SK-N-SH (cell line): Measurements from ENCODE around the gene EHD2. TPM values are rescaled to one million over a fixed set of nuclear protein-coding genes. Genes with fewer than 3 reads are reported as not detected.

Experiments used
- CTCF ChIA-PET: fragments of 300-600, 350-600 bp; formaldehyde crosslinking; extraction: SDS; loops from one replicate; lab custom pipeline; 2021; lab: Yijun Ruan, JAX
- POLR2A ChIA-PET: fragments of 350-600 bp; sonication (Branson Sonifier 250); formaldehyde crosslinking; extraction: SDS; loops from one replicate; lab custom pipeline; 2020; ENCODE audit warnings: antibody characterized with exemption, inconsistent platforms; lab: Yijun Ruan, JAX
- DNase-seq: peaks from one replicate; pipeline ENCODE4 v3.0.0; 2012
- H2AFZ ChIP-seq: fragments of 200-600 bp; sonication (generic); 2 replicates; pipeline ENCODE4 v1.8.1; 2016; ENCODE audit warnings: antibody characterized with exemption, mild to moderate bottlenecking, low read depth
- H3F3A ChIP-seq: fragments of 200-600 bp; sonication (generic); replicated peaks from 2 replicates; pipeline ENCODE3; 2016; ENCODE audit warnings: antibody characterized with exemption, mild to moderate bottlenecking; ENCODE audit not compliant: insufficient read depth
- H3K27ac ChIP-seq, 2 experiments: fragments of 200-500 bp in 1 of 2; fragments of 200-600 bp in 1 of 2; sonication (Bioruptor generic) in 1 of 2; sonication (generic), shearing (Covaris generic) in 1 of 2; 2 replicates each; pipeline versions ENCODE4 v1.5.1 to v1.6.1; 2014 to 2016; ENCODE audit warnings: low read depth in 2 of 2, inconsistent platforms in 1 of 2, low read length in 1 of 2, mild to moderate bottlenecking in 1 of 2, mixed read lengths in 1 of 2
- H3K27me3 ChIP-seq: fragments of 200-600 bp; sonication (generic), shearing (Covaris generic); 2 replicates; pipeline ENCODE4 v1.6.1; 2016; ENCODE audit warnings: mixed run types; ENCODE audit not compliant: insufficient read depth
- H3K36me3 ChIP-seq, 2 experiments: fragments of 200-500 bp in 1 of 2; fragments of 200-600 bp in 1 of 2; sonication (Bioruptor generic) in 1 of 2; sonication (generic) in 1 of 2; replicated peaks in 1 of 2; 2 replicates each; pipeline versions ENCODE3 to v1.5.1; 2014 to 2016; ENCODE audit warnings: low read length in 1 of 2, mild to moderate bottlenecking in 1 of 2; ENCODE audit not compliant: insufficient read depth in 2 of 2, control insufficient read depth in 1 of 2
- H3K4me1 ChIP-seq, 2 experiments: fragments of 200-500 bp in 1 of 2; fragments of 200-600 bp in 1 of 2; sonication (Bioruptor generic) in 1 of 2; sonication (generic), shearing (Covaris generic) in 1 of 2; 2 replicates each; pipeline versions ENCODE4 v1.5.1 to v1.6.1; 2014 to 2016; ENCODE audit warnings: low read depth in 1 of 2, low read length in 1 of 2, mixed run types in 1 of 2; ENCODE audit not compliant: insufficient read depth in 2 of 2, control insufficient read depth in 1 of 2
- H3K4me2 ChIP-seq: fragments of 200-600 bp; sonication (generic), shearing (Covaris generic); 2 replicates; pipeline ENCODE4 v1.6.1; 2017; ENCODE audit warnings: mixed run types
- H3K4me3 ChIP-seq, 2 experiments: fragments of 200-500 bp in 1 of 2; fragments of 200-600 bp in 1 of 2; sonication (Bioruptor generic) in 1 of 2; sonication (generic), shearing (Covaris generic) in 1 of 2; 2 replicates each; pipeline versions ENCODE4 v1.5.1 to v1.8.1; 2014 to 2016; ENCODE audit warnings: low read depth in 2 of 2, inconsistent platforms in 1 of 2, low read length in 1 of 2, mild to moderate bottlenecking in 1 of 2, mixed read lengths in 1 of 2, moderate library complexity in 1 of 2
- H3K79me2 ChIP-seq: fragments of 200-600 bp; sonication (generic); 2 replicates; pipeline ENCODE4 v1.8.1; 2017; ENCODE audit warnings: mild to moderate bottlenecking; ENCODE audit not compliant: insufficient read depth
- H3K9ac ChIP-seq: fragments of 200-600 bp; sonication (generic); 2 replicates; pipeline ENCODE4 v1.6.1; 2017; ENCODE audit warnings: mixed run types
- H3K9me2 ChIP-seq: fragments of 200-600 bp; sonication (generic); 2 replicates; pipeline ENCODE4 v1.6.1; 2017; ENCODE audit warnings: mixed run types
- H3K9me3 ChIP-seq: fragments of 200-600 bp; sonication (generic); 2 replicates; pipeline ENCODE4 v1.6.1; 2017; ENCODE audit warnings: mixed run types, mild to moderate bottlenecking, moderate library complexity
- H4K20me1 ChIP-seq: fragments of 200-600 bp; sonication (generic); 2 replicates; pipeline ENCODE4 v1.6.1; 2017; ENCODE audit warnings: mild to moderate bottlenecking, mixed run types; ENCODE audit not compliant: insufficient read depth
- EZH2phosphoT487 ChIP-seq: fragments of 200-600 bp; sonication (generic); IDR thresholded peaks from 2 replicates; pipeline ENCODE4 v1.6.1; 2017; ENCODE audit warnings: low read depth, mixed run types, mild to moderate bottlenecking, antibody characterized with exemption, moderate library complexity, borderline replicate concordance
- FOSL2 ChIP-seq: IDR thresholded peaks from 2 replicates; pipeline ENCODE4 v1.4.0; 2012; ENCODE audit warnings: low read depth, mild to moderate bottlenecking, moderate library complexity, borderline replicate concordance
- FOXJ3 ChIP-seq: sonication (generic); formaldehyde crosslinking; IDR thresholded peaks from 2 replicates; pipeline ENCODE4 v1.5.1; 2020; ENCODE audit warnings: mild to moderate bottlenecking, missing genetic modification reagents
- FOXM1 ChIP-seq: IDR thresholded peaks from 2 replicates; pipeline ENCODE4 v1.4.0; 2012; ENCODE audit warnings: low read depth, mild to moderate bottlenecking
- JUND ChIP-seq: IDR thresholded peaks from 2 replicates; pipeline ENCODE4 v1.4.0; 2012
- NFIC ChIP-seq: IDR thresholded peaks from 2 replicates; pipeline ENCODE4 v1.4.0; 2012; ENCODE audit warnings: borderline replicate concordance
- NRF1 ChIP-seq: IDR thresholded peaks from 2 replicates; pipeline ENCODE4 v1.6.1; 2012; ENCODE audit warnings: low read depth, mild to moderate bottlenecking, low read length
- POLR2AphosphoS5 ChIP-seq: IDR thresholded peaks from 2 replicates; pipeline ENCODE4 v1.6.1; 2012; ENCODE audit warnings: low read depth, low read length
- RCOR1 ChIP-seq: fragments of 150-350 bp; IDR thresholded peaks from 2 replicates; pipeline ENCODE4 v1.6.1; 2017; ENCODE audit warnings: antibody characterized with exemption, low read length
- SIN3A ChIP-seq: IDR thresholded peaks from 2 replicates; pipeline ENCODE4 v1.6.1; 2012; ENCODE audit warnings: low read depth, mild to moderate bottlenecking, low read length, moderate library complexity, borderline replicate concordance
- WGBS: methylation state at CpG from one replicate; pipeline ENCODE4 v1.1.6; 2017; ENCODE audit warnings: low lambda C conversion rate; 5-methylcytosine and 5-hydroxymethylcytosine counted together
- polyA plus RNA-seq, 3 experiments: library from polyadenylated mRNA; depleted of rRNA; stranded (reverse); fragments of >200 nt; gene quantifications; 2 replicates each; pipeline ENCODE4 v1.2.3, GENCODE V29; 2012
- TF ChIP-seq, protein P1 (sequence below): IDR thresholded peaks from 2 replicates; pipeline ENCODE4; 2012
- TF ChIP-seq, protein P2 (sequence below): fragments of 150-350 bp; IDR thresholded peaks from 2 replicates; pipeline ENCODE4 v1.6.1; 2016; ENCODE audit warnings: mild to moderate bottlenecking, low read depth, low read length
- TF ChIP-seq, protein P3 (sequence below): IDR thresholded peaks from 2 replicates; pipeline ENCODE4 v1.4.0; 2012; ENCODE audit warnings: low read depth
- TF ChIP-seq, protein P4 (sequence below): fragments of 150-350 bp; IDR thresholded peaks from 2 replicates; pipeline ENCODE4 v1.6.1; 2017; ENCODE audit warnings: antibody characterized with exemption, low read length, low read depth, borderline replicate concordance

The EHD2 gene
- polyA plus RNA-seq, 1 of the 3 experiments (the other 2 are of a cell fraction), result 55.5 TPM

DNA sequence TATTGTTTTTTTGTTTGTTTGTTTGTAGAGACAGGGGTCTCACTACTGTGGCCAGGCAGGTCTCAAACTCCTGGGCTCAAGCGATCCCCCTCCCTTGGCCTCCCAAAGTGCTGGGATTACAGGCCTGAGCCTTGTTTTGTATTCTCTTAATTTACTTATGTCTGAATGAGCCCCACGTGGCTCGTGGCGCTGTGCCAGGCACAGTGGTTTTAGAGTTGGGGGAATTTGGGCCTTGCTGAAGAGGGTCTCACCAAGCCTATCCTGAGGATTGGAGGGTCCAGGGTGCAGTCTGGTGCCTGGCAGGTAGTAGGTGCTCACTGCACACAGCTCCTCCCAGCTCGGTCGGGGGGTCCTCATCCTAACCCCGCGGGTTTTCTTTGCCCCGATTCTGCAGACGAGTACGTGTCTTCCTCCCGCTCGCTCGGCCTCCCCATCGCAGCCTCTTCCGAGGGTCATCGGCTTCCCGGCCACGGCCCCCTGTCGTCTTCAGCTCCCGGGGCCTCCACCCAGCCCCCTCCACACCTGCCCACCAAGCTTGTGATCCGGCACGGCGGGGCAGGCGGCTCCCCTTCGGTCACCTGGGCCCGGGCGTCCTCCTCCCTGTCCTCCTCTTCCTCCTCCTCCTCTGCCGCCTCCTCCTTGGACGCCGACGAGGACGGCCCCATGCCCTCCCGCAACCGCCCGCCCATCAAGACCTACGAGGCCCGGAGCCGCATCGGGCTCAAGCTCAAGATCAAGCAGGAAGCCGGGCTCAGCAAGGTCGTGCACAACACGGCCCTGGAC lies 12.1 kb upstream of the EHD2 start:
- H4K20me1 ChIP-seq, result 0 out of 2 replicates have a peak, but pooled peaks cover 6% of the 10 kb centered on the region
- no peak overlapping the region for H3K4me2 ChIP-seq
- no peak for TF ChIP-seq FOXM1
- TF ChIP-seq, protein P1, sequence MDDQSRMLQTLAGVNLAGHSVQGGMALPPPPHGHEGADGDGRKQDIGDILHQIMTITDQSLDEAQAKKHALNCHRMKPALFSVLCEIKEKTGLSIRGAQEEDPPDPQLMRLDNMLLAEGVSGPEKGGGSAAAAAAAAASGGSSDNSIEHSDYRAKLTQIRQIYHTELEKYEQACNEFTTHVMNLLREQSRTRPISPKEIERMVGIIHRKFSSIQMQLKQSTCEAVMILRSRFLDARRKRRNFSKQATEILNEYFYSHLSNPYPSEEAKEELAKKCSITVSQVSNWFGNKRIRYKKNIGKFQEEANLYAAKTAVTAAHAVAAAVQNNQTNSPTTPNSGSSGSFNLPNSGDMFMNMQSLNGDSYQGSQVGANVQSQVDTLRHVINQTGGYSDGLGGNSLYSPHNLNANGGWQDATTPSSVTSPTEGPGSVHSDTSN, result no peak
- no peak for TF ChIP-seq NRF1
- TF ChIP-seq SIN3A, result no peak
- TF ChIP-seq, protein P2, sequence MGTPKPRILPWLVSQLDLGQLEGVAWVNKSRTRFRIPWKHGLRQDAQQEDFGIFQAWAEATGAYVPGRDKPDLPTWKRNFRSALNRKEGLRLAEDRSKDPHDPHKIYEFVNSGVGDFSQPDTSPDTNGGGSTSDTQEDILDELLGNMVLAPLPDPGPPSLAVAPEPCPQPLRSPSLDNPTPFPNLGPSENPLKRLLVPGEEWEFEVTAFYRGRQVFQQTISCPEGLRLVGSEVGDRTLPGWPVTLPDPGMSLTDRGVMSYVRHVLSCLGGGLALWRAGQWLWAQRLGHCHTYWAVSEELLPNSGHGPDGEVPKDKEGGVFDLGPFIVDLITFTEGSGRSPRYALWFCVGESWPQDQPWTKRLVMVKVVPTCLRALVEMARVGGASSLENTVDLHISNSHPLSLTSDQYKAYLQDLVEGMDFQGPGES, result no peak
- TF ChIP-seq, protein P3, sequence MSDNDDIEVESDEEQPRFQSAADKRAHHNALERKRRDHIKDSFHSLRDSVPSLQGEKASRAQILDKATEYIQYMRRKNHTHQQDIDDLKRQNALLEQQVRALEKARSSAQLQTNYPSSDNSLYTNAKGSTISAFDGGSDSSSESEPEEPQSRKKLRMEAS, result no peak
- no peak for TF ChIP-seq EZH2phosphoT487
- no peak for TF ChIP-seq POLR2AphosphoS5
- TF ChIP-seq, protein P4, sequence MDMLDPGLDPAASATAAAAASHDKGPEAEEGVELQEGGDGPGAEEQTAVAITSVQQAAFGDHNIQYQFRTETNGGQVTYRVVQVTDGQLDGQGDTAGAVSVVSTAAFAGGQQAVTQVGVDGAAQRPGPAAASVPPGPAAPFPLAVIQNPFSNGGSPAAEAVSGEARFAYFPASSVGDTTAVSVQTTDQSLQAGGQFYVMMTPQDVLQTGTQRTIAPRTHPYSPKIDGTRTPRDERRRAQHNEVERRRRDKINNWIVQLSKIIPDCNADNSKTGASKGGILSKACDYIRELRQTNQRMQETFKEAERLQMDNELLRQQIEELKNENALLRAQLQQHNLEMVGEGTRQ, result no peak
- TF ChIP-seq JUND, result no peak
- no peak for TF ChIP-seq FOSL2
- no peak for TF ChIP-seq RCOR1
- TF ChIP-seq FOXJ3, result no peak
- no peak for TF ChIP-seq NFIC
- H2AFZ ChIP-seq, result no peak overlapping the region
- 96% methylated on average over 42 of the region's 43 CpGs for WGBS
- ChIA-PET CTCF (interaction anchor here (0.6 to 23.1 kb wide), 4 partner anchors 13 to 265 kb away, joined by 3 to 475 read pairs (median 29); partner anchors contain the start of genes EHD2 and NOP53), POLR2A (no interaction called here)
- peaks cover 16 to 22% of the 10 kb centered on the region in 2 experiments for H3K36me3 ChIP-seq
- DNase-seq, result no peak
- H3K4me3 ChIP-seq, result no peak overlapping the region
- H3K9me2 ChIP-seq, result no peaks in the 10 kb centered on the region
- no peaks in the 10 kb centered on the region for H3K9me3 ChIP-seq
- peaks cover 10% of the 10 kb centered on the region for H3F3A ChIP-seq
- no peak overlapping the region for H3K9ac ChIP-seq
- no peak overlapping the region for H3K27ac ChIP-seq
- no peaks in the 10 kb centered on the region for H3K79me2 ChIP-seq
- no peaks in the 10 kb centered on the region; a peak in 1 of 4 replicates for H3K4me1 ChIP-seq
- H3K27me3 ChIP-seq, result no peaks in the 10 kb centered on the region
